ENCODE results near the gene MPHOSPH10. TPM values are rescaled to one million over a fixed set of nuclear protein-coding genes. Genes with fewer than 3 reads are reported as not detected.
A peak's percentile ranks its signal among the peaks of the same experiment; 100 is the strongest.

Gene MPHOSPH10
- total and polyA plus RNA-seq, 2 of the 13 experiments (the other 11 are each of a cell fraction or from before 2014, with no cell fraction given) = 37.8 to 137 TPM

GRCh38 chr2:71129902-71130151 lies 607 bp upstream of the MPHOSPH10 start (continued):
- TF ChIP-seq SNAPC4 (CRISPR knock-in tag; IDR thresholded peaks at IDR 0.05) (0 out of 2 replicates have a peak, but pooled peaks have one; percentile 16), FOXK2 (IDR thresholded peaks at IDR 0.05) (no peak), TP53 (CRISPR knock-in tag; conservative IDR thresholded peaks at IDR 0.05) (peak; percentile 41; the same call in 1 of the 2 replicates), REL (CRISPR knock-in tag; conservative IDR thresholded peaks at IDR 0.05) (no peak), ZNF597 (CRISPR knock-in tag; IDR thresholded peaks at IDR 0.05) (no peak), ONECUT2 (CRISPR knock-in tag; IDR thresholded peaks at IDR 0.05) (0 out of 2 replicates have a peak, but pooled peaks have one; percentile 19), ETV6 (CRISPR knock-in tag; conservative IDR thresholded peaks at IDR 0.05) (no peak), ZEB1 (IDR thresholded peaks at IDR 0.05; ENCODE audit: insufficient replicate concordance, low read depth) (no peak), DDIT3 (CRISPR knock-in tag; IDR thresholded peaks at IDR 0.05) (no peak), ZFP37 (CRISPR knock-in tag; IDR thresholded peaks at IDR 0.05; ENCODE audit: borderline replicate concordance) (no peak), TFDP2 (CRISPR knock-in tag; IDR thresholded peaks at IDR 0.05) (no peak; the same call in 1 of the 2 replicates), HNRNPL (IDR thresholded peaks at IDR 0.05; ENCODE audit: low read depth, low read length) (0 out of 2 replicates have a peak, but pooled peaks have one; percentile 41), TCF7 (IDR thresholded peaks at IDR 0.05; ENCODE audit: low read depth) (no peak), ZKSCAN8 (CRISPR knock-in tag; IDR thresholded peaks at IDR 0.05; ENCODE audit: borderline replicate concordance) (no peak), RARG (CRISPR knock-in tag; IDR thresholded peaks at IDR 0.05; ENCODE audit: low read depth) (no peak; the same call in 1 of the 2 replicates), AHR (CRISPR knock-in tag; IDR thresholded peaks at IDR 0.05) (no peak), ZNF264 (CRISPR knock-in tag; IDR thresholded peaks at IDR 0.05) (no peak), ZNF550 (CRISPR knock-in tag; IDR thresholded peaks at IDR 0.05; ENCODE audit: borderline replicate concordance) (no peak), CREBL2 (CRISPR knock-in tag; IDR thresholded peaks at IDR 0.05; ENCODE audit: borderline replicate concordance) (no peak), TIGD3 (CRISPR knock-in tag; IDR thresholded peaks at IDR 0.05; ENCODE audit: borderline replicate concordance) (no peak), HOXD1 (CRISPR knock-in tag; IDR thresholded peaks at IDR 0.05) (no peak), PITX1 (CRISPR knock-in tag; IDR thresholded peaks at IDR 0.05) (no peak; the same call in 1 of the 2 replicates)
